Thyroid gland (tissue), 4 donors: ENCODE measurements around the gene CA10. TPM values are rescaled to one million over a fixed set of nuclear protein-coding genes. Genes with fewer than 3 reads are reported as not detected.

Experiments
- DNase-seq, 2 donors: peaks; one replicate each; pipeline ENCODE4 v3.0.0-alpha.2; 2019
- H3K27ac ChIP-seq, 3 donors: fragments of 200-600 bp; sonication (generic); 1 replicate in 2 of 3; 2 replicates in 1 of 3; pipeline ENCODE4 v1.5.1; 2016 to 2019; ENCODE audit warnings: mild to moderate bottlenecking in 1 of 3, moderate library complexity in 1 of 3
- H3K27me3 ChIP-seq: fragments of 200-600 bp; sonication (generic); one replicate; pipeline ENCODE4 v1.5.1; 2019
- H3K36me3 ChIP-seq, 2 donors: fragments of 200-600 bp; sonication (generic); one replicate each; pipeline ENCODE4 v1.5.1; 2016 to 2019
- H3K4me1 ChIP-seq, 2 donors: fragments of 200-600 bp; sonication (generic); one replicate each; pipeline ENCODE4 v1.5.1; 2017 to 2019
- H3K4me3 ChIP-seq, 3 donors: fragments of 200-600 bp; sonication (generic); replicated peaks in 1 of 3; 1 replicate in 2 of 3; 2 replicates in 1 of 3; pipeline ENCODE4 v1.5.1; 2016; ENCODE audit warnings: mild to moderate bottlenecking in 1 of 3
- H3K9me3 ChIP-seq: fragments of 200-600 bp; sonication (generic); one replicate; pipeline ENCODE4 v1.5.1; 2017
- CTCF ChIP-seq, 6 experiments: fragments of 200-600 bp in 3 of 6; fragments of 450-650 bp in 3 of 6; sonication (generic) in 3 of 6; IDR thresholded peaks; one replicate each; pipeline ENCODE4 v1.5.1; 2016 to 2019; ENCODE audit warnings: antibody characterized with exemption in 6 of 6, mild to moderate bottlenecking in 2 of 6, inconsistent platforms in 1 of 6, moderate library complexity in 1 of 6
- POLR2A ChIP-seq, 2 donors: fragments of 450-650 bp; IDR thresholded peaks; one replicate each; pipeline ENCODE4 v1.6.1; 2017; ENCODE audit warnings: antibody characterized with exemption in 2 of 2, mild to moderate bottlenecking in 2 of 2, moderate library complexity in 1 of 2
- WGBS, 2 donors: methylation state at CpG; one replicate each; pipeline ENCODE4 v1.1.5; 2017; 5-methylcytosine and 5-hydroxymethylcytosine counted together
- intact Hi-C: fragments of 100-400 bp; cut with DNase I; formaldehyde crosslinking; loops from one replicate; pipeline ENCODE4 v1.15.1; 2023
- total RNA-seq, 4 donors: library from RNA; depleted of rRNA; stranded (reverse); fragments of >200 nt; gene quantifications; one replicate each; pipeline ENCODE4 v1.2.3, GENCODE V29; 2016

Gene CA10
- total RNA-seq, 4 donors from 2014 or later = not detected

GRCh38 chr17:51759260-51759659 lies 399.3 kb downstream of the CA10 start:
- H3K27me3 ChIP-seq = no peaks in the 10 kb centered on the region
- H3K36me3 ChIP-seq = no peaks in the 10 kb centered on the region
- no peak for DNase-seq
- 88 to 94% methylated on average over 1 of the region's 1 CpG for WGBS, 2 donors
- no peak for TF ChIP-seq POLR2A (IDR thresholded peaks at IDR 0.05)
- no peak for TF ChIP-seq CTCF (IDR thresholded peaks at IDR 0.05)
- no peaks in the 10 kb centered on the region for H3K9me3 ChIP-seq
- no peak overlapping the region for H3K27ac ChIP-seq
- no peaks in the 10 kb centered on the region for H3K4me1 ChIP-seq
- H3K4me3 ChIP-seq = no peak overlapping the region
- intact Hi-C loops = no loop called here

DNA sequence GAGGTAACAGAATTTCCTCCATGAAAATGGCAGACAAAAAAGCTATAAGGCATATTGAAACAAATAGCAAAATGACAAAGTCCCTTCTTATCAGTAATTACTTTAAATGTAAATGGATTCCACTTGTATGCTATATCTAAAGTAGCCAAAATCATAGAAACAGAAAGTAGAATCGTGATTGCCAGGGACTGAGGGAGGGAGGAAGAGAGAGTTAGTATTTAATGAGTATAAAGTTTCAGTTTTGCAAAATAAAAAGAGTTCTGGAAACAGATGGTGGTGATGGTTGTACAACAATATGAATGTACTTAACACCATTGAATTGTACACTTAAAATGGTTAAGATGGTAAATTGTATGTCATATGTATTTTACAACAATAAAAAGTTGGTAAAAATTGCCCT lies 407.4 kb downstream of the CA10 start:
- Histone ChIP-seq H3K36me3 (no peaks in the 10 kb centered on the region), H3K4me3 (no peak overlapping the region), H3K9me3 (no peaks in the 10 kb centered on the region), H3K27ac (no peak overlapping the region), H3K27me3 (no peaks in the 10 kb centered on the region), H3K4me1 (no peaks in the 10 kb centered on the region)
- intact Hi-C loops = no loop called here
- no peak for DNase-seq
- 63 to 71% methylated on average over 1 of the region's 1 CpG for WGBS, 2 donors
- TF ChIP-seq CTCF (IDR thresholded peaks at IDR 0.05) (no peak), POLR2A (IDR thresholded peaks at IDR 0.05) (no peak)

DNA sequence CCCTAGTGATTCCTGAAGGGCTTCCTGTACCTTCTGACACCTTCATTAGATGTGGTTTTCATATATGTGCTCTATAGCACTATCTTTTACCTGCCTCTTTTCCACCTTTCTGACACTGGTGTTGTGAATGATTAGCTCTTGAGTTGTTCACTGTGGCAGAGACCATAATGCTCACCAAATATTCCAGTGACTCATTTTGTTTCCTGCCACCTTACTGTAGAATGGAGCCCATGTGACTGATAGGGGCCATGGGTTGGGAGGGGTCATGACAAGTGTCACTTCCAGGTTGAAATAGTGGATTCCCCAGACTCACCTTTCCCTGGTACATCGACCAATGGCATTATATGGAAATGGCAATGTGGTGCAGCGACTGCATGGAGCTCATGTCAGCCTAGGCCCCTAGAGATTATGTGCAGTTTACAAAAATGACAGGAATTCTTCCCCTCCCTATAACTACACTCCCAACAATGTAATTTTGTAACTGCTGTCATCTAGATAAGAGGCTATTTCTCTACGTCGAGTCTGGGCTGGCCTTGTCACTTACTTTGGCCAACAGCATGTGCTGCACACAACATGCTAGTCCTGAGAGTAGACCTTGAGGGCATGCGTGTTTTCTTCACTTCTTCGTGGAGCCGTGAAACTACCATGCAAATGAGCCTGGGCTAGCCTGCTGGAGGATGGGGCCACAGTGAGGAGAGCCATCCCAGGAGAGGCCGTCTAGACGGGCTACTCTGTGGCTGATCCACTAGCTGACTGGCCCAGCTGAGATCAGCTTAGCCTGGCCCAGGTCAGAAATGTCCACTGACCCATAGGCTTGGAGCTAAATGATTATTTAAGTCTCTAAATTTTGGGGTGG lies 409.5 kb downstream of the CA10 start:
- WGBS, 2 donors = 82 to 88% methylated on average over 9 of the region's 9 CpGs
- H3K27me3 ChIP-seq = no peaks in the 10 kb centered on the region
- H3K9me3 ChIP-seq = no peaks in the 10 kb centered on the region
- TF ChIP-seq CTCF (IDR thresholded peaks at IDR 0.05) (no peak), POLR2A (IDR thresholded peaks at IDR 0.05) (no peak)
- H3K36me3 ChIP-seq = no peaks in the 10 kb centered on the region
- no peaks in the 10 kb centered on the region for H3K4me1 ChIP-seq
- no peak overlapping the region for H3K27ac ChIP-seq
- no peak overlapping the region for H3K4me3 ChIP-seq
- intact Hi-C loops = no loop called here
- no peak for DNase-seq

DNA sequence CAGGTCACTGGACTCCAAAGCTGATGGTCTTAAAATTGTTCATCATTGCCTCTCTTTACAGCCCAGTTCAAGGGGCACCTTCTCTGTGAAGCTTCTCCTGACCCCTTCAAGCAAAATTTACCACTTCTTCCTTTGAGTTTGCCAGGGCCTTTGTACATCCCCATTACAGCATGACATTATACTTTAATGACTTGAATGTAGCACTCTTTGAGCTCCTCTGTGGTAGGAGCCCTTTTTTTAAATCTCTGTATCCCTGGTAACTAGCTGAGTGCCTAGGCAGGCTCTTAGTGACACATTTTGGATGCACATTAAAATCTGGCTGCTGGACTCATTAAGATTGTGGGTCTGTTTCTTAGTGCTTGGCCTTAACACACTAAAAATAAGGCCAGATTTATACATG lies 412.1 kb downstream of the CA10 start:
- Histone ChIP-seq H3K4me1 (no peaks in the 10 kb centered on the region), H3K4me3 (no peak overlapping the region), H3K27ac (no peak overlapping the region), H3K36me3 (no peaks in the 10 kb centered on the region), H3K27me3 (no peaks in the 10 kb centered on the region), H3K9me3 (no peaks in the 10 kb centered on the region)
- intact Hi-C loops = no loop called here
- DNase-seq = no peak
- no peak for TF ChIP-seq POLR2A (IDR thresholded peaks at IDR 0.05)
- TF ChIP-seq CTCF (IDR thresholded peaks at IDR 0.05) = no peak

DNA sequence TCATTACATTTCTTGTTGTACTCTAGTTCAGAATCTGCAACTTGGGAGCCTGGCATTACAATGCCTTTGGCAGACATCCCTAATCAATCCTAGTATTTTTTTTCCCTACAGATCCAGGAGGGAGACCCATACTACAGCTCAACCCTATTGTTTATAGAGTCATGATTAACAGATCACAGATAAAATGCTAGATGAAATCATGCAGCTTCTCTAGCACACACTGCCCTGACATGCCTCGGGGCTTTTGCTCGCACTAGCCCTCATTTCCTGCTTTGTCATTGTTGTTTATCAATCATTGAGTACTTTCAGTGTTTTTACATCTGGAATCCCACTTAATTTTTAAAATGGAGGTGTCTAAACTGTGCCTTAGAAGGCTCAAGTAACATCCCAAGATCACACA lies 412.5 kb downstream of the CA10 start:
- DNase-seq = no peak
- no peak overlapping the region for H3K4me3 ChIP-seq
- no peaks in the 10 kb centered on the region for H3K4me1 ChIP-seq
- H3K27me3 ChIP-seq = no peaks in the 10 kb centered on the region
- no peaks in the 10 kb centered on the region for H3K9me3 ChIP-seq
- intact Hi-C loops = no loop called here
- WGBS, 2 donors = 61 to 63% methylated on average over 2 of the region's 2 CpGs
- TF ChIP-seq CTCF (IDR thresholded peaks at IDR 0.05) (no peak), POLR2A (IDR thresholded peaks at IDR 0.05) (no peak)
- no peaks in the 10 kb centered on the region for H3K36me3 ChIP-seq
- H3K27ac ChIP-seq = no peak overlapping the region
